GM23338 (cell line): ENCODE results near the gene DOCK10. TPM values are rescaled to one million over a fixed set of nuclear protein-coding genes. Genes with fewer than 3 reads are reported as not detected.
"Not testable (repeated sequence)": the region's sequence is repeated elsewhere in the genome, so short reads cannot be mapped to it uniquely, and the experiment has no call there.

Experiments
- ATAC-seq: fragments of 200-7000 bp; cut with Tn5 transposase; 3 replicates; pipeline ENCODE4 v1.9.1; 2020
- DNase-seq: peaks from one replicate; pipeline ENCODE4 v3.0.0-alpha.2; 2015; ENCODE audit warnings: low spot score
- H2AFZ ChIP-seq: fragments of 200-600 bp; sonication (generic); 2 replicates; pipeline ENCODE4 v1.8.0; 2016; ENCODE audit warnings: antibody characterized with exemption, mild to moderate bottlenecking, moderate library complexity
- H3F3A ChIP-seq: fragments of 200-600 bp; sonication (generic); replicated peaks from 2 replicates; pipeline ENCODE4 v1.8.0; 2017; ENCODE audit warnings: antibody characterized with exemption, mixed run types, low read depth
- H3K27ac ChIP-seq: fragments of 200-600 bp; sonication (generic); 2 replicates; pipeline ENCODE4 v1.6.1; 2016; ENCODE audit warnings: low read depth
- H3K27me3 ChIP-seq: fragments of 200-600 bp; sonication (generic); 2 replicates; pipeline ENCODE4 v1.8.0; 2016; ENCODE audit warnings: mild to moderate bottlenecking, mixed run types, moderate library complexity; ENCODE audit not compliant: insufficient read depth
- H3K36me3 ChIP-seq: fragments of 200-600 bp; sonication (generic); 2 replicates; pipeline ENCODE4 v1.8.0; 2016; ENCODE audit warnings: mild to moderate bottlenecking; ENCODE audit not compliant: insufficient read depth
- H3K4me1 ChIP-seq: fragments of 200-600 bp; sonication (generic); 2 replicates; pipeline ENCODE4 v1.8.0; 2016; ENCODE audit warnings: mild to moderate bottlenecking, moderate library complexity; ENCODE audit not compliant: insufficient read depth
- H3K4me2 ChIP-seq: fragments of 200-600 bp; sonication (generic); 2 replicates; pipeline ENCODE4 v1.7.1; 2017; ENCODE audit warnings: mixed run types
- H3K4me3 ChIP-seq: fragments of 200-600 bp; sonication (generic); 2 replicates; pipeline ENCODE4 v1.6.1; 2016; ENCODE audit warnings: mixed run types
- H3K79me2 ChIP-seq: fragments of 200-600 bp; sonication (generic); replicated peaks from 2 replicates; pipeline ENCODE4 v1.8.0; 2017; ENCODE audit warnings: mild to moderate bottlenecking; ENCODE audit not compliant: insufficient read depth
- H3K9me2 ChIP-seq: fragments of 200-600 bp; sonication (generic); 2 replicates; pipeline ENCODE4 v1.8.0; 2017; ENCODE audit not compliant: insufficient read depth
- H4K20me1 ChIP-seq: fragments of 200-600 bp; sonication (generic); replicated peaks from 2 replicates; pipeline ENCODE4 v1.8.0; 2017; ENCODE audit warnings: mild to moderate bottlenecking; ENCODE audit not compliant: insufficient read depth
- H3K27ac Mint-ChIP-seq: 2 replicates; pipeline ENCODE4 v1.8.0; 2020; ENCODE audit warnings: inconsistent platforms, mild to moderate bottlenecking, moderate library complexity, mixed read lengths
- H3K27me3 Mint-ChIP-seq: 3 replicates; pipeline ENCODE4 v1.8.0; 2022; ENCODE audit warnings: low read depth, mild to moderate bottlenecking, moderate library complexity, mixed read lengths, inconsistent platforms; ENCODE audit not compliant: insufficient read depth, poor library complexity
- H3K36me3 Mint-ChIP-seq: 3 replicates; pipeline ENCODE4 v1.8.0; 2021; ENCODE audit warnings: low read depth, mild to moderate bottlenecking, inconsistent platforms, moderate library complexity, mixed read lengths
- H3K4me1 Mint-ChIP-seq: 3 replicates; pipeline ENCODE4 v1.8.0; 2020; ENCODE audit warnings: mild to moderate bottlenecking, inconsistent platforms, mixed read lengths
- H3K4me3 Mint-ChIP-seq: 3 replicates; pipeline ENCODE4 v1.8.0; 2021; ENCODE audit warnings: moderate library complexity, mild to moderate bottlenecking, inconsistent platforms, mixed read lengths
- H3K9me3 Mint-ChIP-seq: 3 replicates; pipeline ENCODE4 v1.8.0; 2020; ENCODE audit warnings: moderate library complexity, mild to moderate bottlenecking, inconsistent platforms, mixed read lengths
- EZH2phosphoT487 ChIP-seq: fragments of 200-600 bp; sonication (generic); IDR thresholded peaks from one replicate; pipeline ENCODE4 v1.8.1; 2018; ENCODE audit warnings: antibody characterized with exemption; ENCODE audit not compliant: unreplicated experiment
- NANOG ChIP-seq: IDR thresholded peaks from 2 replicates; pipeline ENCODE4 v1.6.1; 2016; ENCODE audit warnings: antibody characterized with exemption, borderline replicate concordance
- STAT1 ChIP-seq: IDR thresholded peaks from one replicate; pipeline ENCODE4 v1.6.1; 2016; ENCODE audit warnings: antibody characterized with exemption; ENCODE audit not compliant: unreplicated experiment
- ZNF114 ChIP-seq: fragments of 250-450 bp; sonication (Bioruptor Pico); IDR thresholded peaks from 2 replicates; pipeline ENCODE4 v1.5.0; 2020; ENCODE audit warnings: mild to moderate bottlenecking, moderate library complexity
- polyA plus RNA-seq: library from polyadenylated mRNA; unstranded; fragments of >200 nt; fragmentation: Nextera tagmentation; extraction: Ambion mirVana; gene quantifications from 2 replicates; pipeline ENCODE4 v1.2.1, GENCODE V29; 2016
- total RNA-seq: library from RNA; depleted of rRNA; stranded (reverse); fragments of >200 nt; shearing (Covaris generic); gene quantifications from 2 replicates; pipeline ENCODE4 v1.2.3, GENCODE V29; 2014
- TF ChIP-seq, protein P1 (sequence below), 2 experiments: fragments of 200-600 bp in 1 of 2; sonication (generic) in 1 of 2; conservative IDR thresholded peaks; 2 replicates each; pipeline versions ENCODE4 v1.5.1 to v1.6.1; 2016 to 2017; ENCODE audit warnings: antibody characterized with exemption in 2 of 2, low read depth in 2 of 2, mild to moderate bottlenecking in 2 of 2, moderate library complexity in 1 of 2
- TF ChIP-seq, protein P2 (sequence below): fragments of 250-450 bp; sonication (Bioruptor Pico); IDR thresholded peaks from 2 replicates; pipeline ENCODE4 v1.5.0; 2020; ENCODE audit warnings: mild to moderate bottlenecking, moderate library complexity

The DOCK10 gene
- total and polyA plus RNA-seq, 2 experiments from 2014 or later = 1.0 to 1.7 TPM

DNA sequence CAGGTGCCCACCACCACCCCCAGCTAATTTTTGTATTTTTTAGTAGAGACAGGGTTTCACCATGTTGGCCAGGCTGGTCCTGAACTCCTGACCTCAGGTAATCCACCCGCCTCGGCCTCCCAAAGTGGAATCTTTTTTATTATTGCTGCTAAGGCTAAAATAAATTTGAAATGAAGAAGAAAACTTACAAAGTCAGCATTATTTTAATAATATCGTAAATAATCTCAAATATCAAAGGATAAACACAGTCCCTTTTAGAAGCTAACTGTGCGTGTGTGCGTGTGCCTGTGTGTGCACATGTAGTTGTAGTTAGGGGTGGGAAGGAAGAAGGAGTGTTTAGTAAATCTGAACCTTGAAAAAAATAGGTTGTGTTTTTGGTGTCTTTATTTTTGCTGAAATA, 125.0 kb downstream of the DOCK10 start:
- not testable (repeated sequence) for DNase-seq, H3K4me1 Mint-ChIP-seq, H3K9me3 Mint-ChIP-seq, H2AFZ ChIP-seq, H3K4me2 ChIP-seq, H3K36me3 Mint-ChIP-seq, H3K4me1 ChIP-seq, ATAC-seq, H4K20me1 ChIP-seq, H3F3A ChIP-seq, H3K9me2 ChIP-seq, H3K27me3 Mint-ChIP-seq, H3K4me3 Mint-ChIP-seq, H3K4me3 ChIP-seq, H3K27ac Mint-ChIP-seq, H3K36me3 ChIP-seq, H3K79me2 ChIP-seq, H3K27ac ChIP-seq, H3K27me3 ChIP-seq

DNA sequence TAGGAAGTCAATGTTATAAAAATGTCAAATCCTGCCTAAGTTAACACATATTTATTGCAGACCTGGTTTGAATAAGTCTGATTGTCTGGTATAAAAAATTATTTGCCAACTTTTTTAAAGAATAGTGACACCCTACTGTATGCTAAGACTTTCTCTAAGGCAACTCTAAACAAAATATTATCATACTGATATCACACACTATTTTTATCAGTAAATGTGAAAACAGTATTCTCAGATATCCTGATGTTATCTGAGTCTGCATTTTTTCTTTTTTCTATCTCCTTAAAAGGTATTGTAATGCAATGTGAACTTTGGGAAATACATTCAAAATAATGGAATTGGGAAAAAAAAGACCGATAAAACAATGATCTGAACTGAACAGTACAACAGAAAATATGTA, 127.1 kb downstream of the DOCK10 start:
- no peaks in the 10 kb centered on the region for H3K27me3 Mint-ChIP-seq
- DNase-seq = no peak
- H4K20me1 ChIP-seq = no peaks in the 10 kb centered on the region
- H3K36me3 Mint-ChIP-seq = no peaks in the 10 kb centered on the region
- H3K4me3 Mint-ChIP-seq = no peak overlapping the region
- no peaks in the 10 kb centered on the region for H3K79me2 ChIP-seq
- TF ChIP-seq STAT1 (no peak), EZH2phosphoT487 (no peak), ZNF114 (no peak), NANOG (no peak)
- TF ChIP-seq, protein P1, sequence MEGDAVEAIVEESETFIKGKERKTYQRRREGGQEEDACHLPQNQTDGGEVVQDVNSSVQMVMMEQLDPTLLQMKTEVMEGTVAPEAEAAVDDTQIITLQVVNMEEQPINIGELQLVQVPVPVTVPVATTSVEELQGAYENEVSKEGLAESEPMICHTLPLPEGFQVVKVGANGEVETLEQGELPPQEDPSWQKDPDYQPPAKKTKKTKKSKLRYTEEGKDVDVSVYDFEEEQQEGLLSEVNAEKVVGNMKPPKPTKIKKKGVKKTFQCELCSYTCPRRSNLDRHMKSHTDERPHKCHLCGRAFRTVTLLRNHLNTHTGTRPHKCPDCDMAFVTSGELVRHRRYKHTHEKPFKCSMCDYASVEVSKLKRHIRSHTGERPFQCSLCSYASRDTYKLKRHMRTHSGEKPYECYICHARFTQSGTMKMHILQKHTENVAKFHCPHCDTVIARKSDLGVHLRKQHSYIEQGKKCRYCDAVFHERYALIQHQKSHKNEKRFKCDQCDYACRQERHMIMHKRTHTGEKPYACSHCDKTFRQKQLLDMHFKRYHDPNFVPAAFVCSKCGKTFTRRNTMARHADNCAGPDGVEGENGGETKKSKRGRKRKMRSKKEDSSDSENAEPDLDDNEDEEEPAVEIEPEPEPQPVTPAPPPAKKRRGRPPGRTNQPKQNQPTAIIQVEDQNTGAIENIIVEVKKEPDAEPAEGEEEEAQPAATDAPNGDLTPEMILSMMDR (conservative IDR thresholded peaks at IDR 0.05; ENCODE audit: low read depth in 2 of 2) = no peak
- TF ChIP-seq, protein P2, sequence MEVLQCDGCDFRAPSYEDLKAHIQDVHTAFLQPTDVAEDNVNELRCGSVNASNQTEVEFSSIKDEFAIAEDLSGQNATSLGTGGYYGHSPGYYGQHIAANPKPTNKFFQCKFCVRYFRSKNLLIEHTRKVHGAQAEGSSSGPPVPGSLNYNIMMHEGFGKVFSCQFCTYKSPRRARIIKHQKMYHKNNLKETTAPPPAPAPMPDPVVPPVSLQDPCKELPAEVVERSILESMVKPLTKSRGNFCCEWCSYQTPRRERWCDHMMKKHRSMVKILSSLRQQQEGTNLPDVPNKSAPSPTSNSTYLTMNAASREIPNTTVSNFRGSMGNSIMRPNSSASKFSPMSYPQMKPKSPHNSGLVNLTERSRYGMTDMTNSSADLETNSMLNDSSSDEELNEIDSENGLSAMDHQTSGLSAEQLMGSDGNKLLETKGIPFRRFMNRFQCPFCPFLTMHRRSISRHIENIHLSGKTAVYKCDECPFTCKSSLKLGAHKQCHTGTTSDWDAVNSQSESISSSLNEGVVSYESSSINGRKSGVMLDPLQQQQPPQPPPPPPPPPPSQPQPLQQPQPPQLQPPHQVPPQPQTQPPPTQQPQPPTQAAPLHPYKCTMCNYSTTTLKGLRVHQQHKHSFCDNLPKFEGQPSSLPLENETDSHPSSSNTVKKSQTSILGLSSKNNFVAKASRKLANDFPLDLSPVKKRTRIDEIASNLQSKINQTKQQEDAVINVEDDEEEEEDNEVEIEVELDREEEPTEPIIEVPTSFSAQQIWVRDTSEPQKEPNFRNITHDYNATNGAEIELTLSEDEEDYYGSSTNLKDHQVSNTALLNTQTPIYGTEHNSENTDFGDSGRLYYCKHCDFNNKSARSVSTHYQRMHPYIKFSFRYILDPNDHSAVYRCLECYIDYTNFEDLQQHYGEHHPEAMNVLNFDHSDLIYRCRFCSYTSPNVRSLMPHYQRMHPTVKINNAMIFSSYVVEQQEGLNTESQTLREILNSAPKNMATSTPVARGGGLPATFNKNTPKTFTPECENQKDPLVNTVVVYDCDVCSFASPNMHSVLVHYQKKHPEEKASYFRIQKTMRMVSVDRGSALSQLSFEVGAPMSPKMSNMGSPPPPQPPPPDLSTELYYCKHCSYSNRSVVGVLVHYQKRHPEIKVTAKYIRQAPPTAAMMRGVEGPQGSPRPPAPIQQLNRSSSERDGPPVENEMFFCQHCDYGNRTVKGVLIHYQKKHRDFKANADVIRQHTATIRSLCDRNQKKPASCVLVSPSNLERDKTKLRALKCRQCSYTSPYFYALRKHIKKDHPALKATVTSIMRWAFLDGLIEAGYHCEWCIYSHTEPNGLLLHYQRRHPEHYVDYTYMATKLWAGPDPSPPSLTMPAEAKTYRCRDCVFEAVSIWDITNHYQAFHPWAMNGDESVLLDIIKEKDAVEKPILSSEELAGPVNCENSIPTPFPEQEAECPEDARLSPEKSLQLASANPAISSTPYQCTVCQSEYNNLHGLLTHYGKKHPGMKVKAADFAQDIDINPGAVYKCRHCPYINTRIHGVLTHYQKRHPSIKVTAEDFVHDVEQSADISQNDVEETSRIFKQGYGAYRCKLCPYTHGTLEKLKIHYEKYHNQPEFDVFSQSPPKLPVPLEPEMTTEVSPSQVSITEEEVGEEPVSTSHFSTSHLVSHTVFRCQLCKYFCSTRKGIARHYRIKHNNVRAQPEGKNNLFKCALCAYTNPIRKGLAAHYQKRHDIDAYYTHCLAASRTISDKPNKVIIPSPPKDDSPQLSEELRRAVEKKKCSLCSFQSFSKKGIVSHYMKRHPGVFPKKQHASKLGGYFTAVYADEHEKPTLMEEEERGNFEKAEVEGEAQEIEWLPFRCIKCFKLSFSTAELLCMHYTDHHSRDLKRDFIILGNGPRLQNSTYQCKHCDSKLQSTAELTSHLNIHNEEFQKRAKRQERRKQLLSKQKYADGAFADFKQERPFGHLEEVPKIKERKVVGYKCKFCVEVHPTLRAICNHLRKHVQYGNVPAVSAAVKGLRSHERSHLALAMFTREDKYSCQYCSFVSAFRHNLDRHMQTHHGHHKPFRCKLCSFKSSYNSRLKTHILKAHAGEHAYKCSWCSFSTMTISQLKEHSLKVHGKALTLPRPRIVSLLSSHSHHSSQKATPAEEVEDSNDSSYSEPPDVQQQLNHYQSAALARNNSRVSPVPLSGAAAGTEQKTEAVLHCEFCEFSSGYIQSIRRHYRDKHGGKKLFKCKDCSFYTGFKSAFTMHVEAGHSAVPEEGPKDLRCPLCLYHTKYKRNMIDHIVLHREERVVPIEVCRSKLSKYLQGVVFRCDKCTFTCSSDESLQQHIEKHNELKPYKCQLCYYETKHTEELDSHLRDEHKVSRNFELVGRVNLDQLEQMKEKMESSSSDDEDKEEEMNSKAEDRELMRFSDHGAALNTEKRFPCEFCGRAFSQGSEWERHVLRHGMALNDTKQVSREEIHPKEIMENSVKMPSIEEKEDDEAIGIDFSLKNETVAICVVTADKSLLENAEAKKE = no peak
- H3K36me3 ChIP-seq = no peaks in the 10 kb centered on the region
- no peak overlapping the region for H3K4me2 ChIP-seq
- no peak for ATAC-seq
- H3K9me2 ChIP-seq = peaks cover 5% of the 10 kb centered on the region; the same call in 1 of the 2 replicates
- no peaks in the 10 kb centered on the region for H3K9me3 Mint-ChIP-seq
- no peaks in the 10 kb centered on the region; the same call in 2 of the 3 replicates for H3K4me1 Mint-ChIP-seq
- no peak overlapping the region for H3K4me3 ChIP-seq
- no peak overlapping the region for H3K27ac Mint-ChIP-seq
- H3K4me1 ChIP-seq = no peaks in the 10 kb centered on the region
- H3K27me3 ChIP-seq = no peaks in the 10 kb centered on the region
- no peaks in the 10 kb centered on the region for H3F3A ChIP-seq
- H2AFZ ChIP-seq = no peak overlapping the region
- H3K27ac ChIP-seq = no peak overlapping the region
